CD4-positive, alpha-beta T cell treated with Interleukin-6 at 100 ng/mL for 8 hours (primary cell): ENCODE results near the gene ADARB2.
"Not testable (repeated sequence)": the region's sequence is repeated elsewhere in the genome, so short reads cannot be mapped to it uniquely, and the experiment has no call there.

Experiments
- DNase-seq: peaks from one replicate; pipeline ENCODE4 v3.0.0-alpha.2; 2020; ENCODE audit warnings: mixed read lengths, low spot score

Gene ADARB2

GRCh38 chr10:1347962-1348772, 389.2 kb downstream of the ADARB2 start:
- DNase-seq = no peak

GRCh38 chr10:1347525-1347924, 389.8 kb downstream of the ADARB2 start:
- no peak for DNase-seq

- no peak for DNase-seq
These were observed 391.1 kb downstream of the ADARB2 start for GRCh38 chr10:1346201-1346600.

GRCh38 chr10:1345368-1345767, 392.0 kb downstream of the ADARB2 start:
- DNase-seq = no peak

- no peak for DNase-seq
These were observed 392.5 kb downstream of the ADARB2 start for GRCh38 chr10:1344846-1345245.

GRCh38 chr10:1344408-1344807, 392.9 kb downstream of the ADARB2 start:
- DNase-seq = no peak

- DNase-seq = no peak
These were observed 394.1 kb downstream of the ADARB2 start for GRCh38 chr10:1343176-1343575.

GRCh38 chr10:1341052-1341451, 396.3 kb downstream of the ADARB2 start:
- not testable (repeated sequence) for DNase-seq

- DNase-seq = no peak
These were observed 397.9 kb downstream of the ADARB2 start for GRCh38 chr10:1339396-1339795.

GRCh38 chr10:1335642-1336041, 401.7 kb downstream of the ADARB2 start:
- DNase-seq = no peak

- DNase-seq = no peak
These were observed 403.3 kb downstream of the ADARB2 start for GRCh38 chr10:1333981-1334380.

- DNase-seq = no peak
These were observed 405.8 kb downstream of the ADARB2 start for GRCh38 chr10:1331560-1331959.

GRCh38 chr10:1329622-1330021, 407.7 kb downstream of the ADARB2 start:
- no peak for DNase-seq

GRCh38 chr10:1328981-1329614, 408.2 kb downstream of the ADARB2 start:
- DNase-seq = no peak

- no peak for DNase-seq
These were observed 409.0 kb downstream of the ADARB2 start for GRCh38 chr10:1328161-1328823.

- no peak for DNase-seq
These were observed 409.6 kb downstream of the ADARB2 start for GRCh38 chr10:1327759-1328158.

GRCh38 chr10:1326514-1326913, 410.8 kb downstream of the ADARB2 start:
- not testable (repeated sequence) for DNase-seq

GRCh38 chr10:1324903-1325302, 412.4 kb downstream of the ADARB2 start:
- DNase-seq = no peak

GRCh38 chr10:1323951-1324350, 413.4 kb downstream of the ADARB2 start:
- DNase-seq = no peak

GRCh38 chr10:1320739-1321320, 416.5 kb downstream of the ADARB2 start:
- no peak for DNase-seq

- no peak for DNase-seq
These were observed 420.5 kb downstream of the ADARB2 start for GRCh38 chr10:1316809-1317143.

GRCh38 chr10:1316121-1316808, 421.1 kb downstream of the ADARB2 start:
- DNase-seq = no peak
